SK-N-SH (cell line): ENCODE results near the gene EXOC4.

Source experiments
- EP300 ChIP-seq, 2 experiments: IDR thresholded peaks; 2 replicates each; pipeline versions ENCODE4 v1.4.0 to v1.6.1; 2012; ENCODE audit warnings: borderline replicate concordance in 1 of 2, low read depth in 1 of 2, low read length in 1 of 2
- TAF1 ChIP-seq: IDR thresholded peaks from 2 replicates; pipeline ENCODE4 v1.6.1; 2012; ENCODE audit warnings: low read depth, mild to moderate bottlenecking, low read length, moderate library complexity, borderline replicate concordance
- TF ChIP-seq, protein P1 (sequence below): fragments of 200-600 bp; sonication (generic); IDR thresholded peaks from 2 replicates; pipeline ENCODE4 v1.6.1; 2017; ENCODE audit warnings: antibody characterized with exemption, mild to moderate bottlenecking, moderate library complexity
- TF ChIP-seq, protein P2 (sequence below): IDR thresholded peaks from 2 replicates; pipeline ENCODE4; 2012

DNA sequence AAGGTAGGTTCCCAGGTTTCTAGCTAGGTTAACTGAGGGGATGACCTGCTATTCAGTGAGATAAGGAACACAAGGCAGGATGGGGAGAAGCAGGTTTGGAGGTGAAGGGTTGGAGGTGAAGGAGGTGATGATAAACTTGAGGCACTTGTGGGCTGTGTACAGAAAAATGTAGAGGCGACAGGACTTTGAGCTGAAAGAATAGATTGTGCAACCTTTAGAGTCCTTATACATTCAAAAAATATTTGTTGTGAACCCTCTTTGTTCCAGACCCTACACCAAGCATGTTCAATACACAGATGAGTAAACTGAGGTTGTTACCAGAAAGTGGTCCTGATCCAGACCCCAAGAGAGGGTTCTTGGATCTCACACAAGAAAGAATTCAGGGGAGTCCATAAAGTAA, 828.8 kb downstream of the EXOC4 start:
- TF ChIP-seq EP300 (IDR thresholded peaks at IDR 0.05; ENCODE audit: borderline replicate concordance in 1 of 2, low read depth in 1 of 2, low read length in 1 of 2) (no peak), TAF1 (no peak)
- TF ChIP-seq, protein P1, sequence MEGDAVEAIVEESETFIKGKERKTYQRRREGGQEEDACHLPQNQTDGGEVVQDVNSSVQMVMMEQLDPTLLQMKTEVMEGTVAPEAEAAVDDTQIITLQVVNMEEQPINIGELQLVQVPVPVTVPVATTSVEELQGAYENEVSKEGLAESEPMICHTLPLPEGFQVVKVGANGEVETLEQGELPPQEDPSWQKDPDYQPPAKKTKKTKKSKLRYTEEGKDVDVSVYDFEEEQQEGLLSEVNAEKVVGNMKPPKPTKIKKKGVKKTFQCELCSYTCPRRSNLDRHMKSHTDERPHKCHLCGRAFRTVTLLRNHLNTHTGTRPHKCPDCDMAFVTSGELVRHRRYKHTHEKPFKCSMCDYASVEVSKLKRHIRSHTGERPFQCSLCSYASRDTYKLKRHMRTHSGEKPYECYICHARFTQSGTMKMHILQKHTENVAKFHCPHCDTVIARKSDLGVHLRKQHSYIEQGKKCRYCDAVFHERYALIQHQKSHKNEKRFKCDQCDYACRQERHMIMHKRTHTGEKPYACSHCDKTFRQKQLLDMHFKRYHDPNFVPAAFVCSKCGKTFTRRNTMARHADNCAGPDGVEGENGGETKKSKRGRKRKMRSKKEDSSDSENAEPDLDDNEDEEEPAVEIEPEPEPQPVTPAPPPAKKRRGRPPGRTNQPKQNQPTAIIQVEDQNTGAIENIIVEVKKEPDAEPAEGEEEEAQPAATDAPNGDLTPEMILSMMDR: no peak
- TF ChIP-seq, protein P2, sequence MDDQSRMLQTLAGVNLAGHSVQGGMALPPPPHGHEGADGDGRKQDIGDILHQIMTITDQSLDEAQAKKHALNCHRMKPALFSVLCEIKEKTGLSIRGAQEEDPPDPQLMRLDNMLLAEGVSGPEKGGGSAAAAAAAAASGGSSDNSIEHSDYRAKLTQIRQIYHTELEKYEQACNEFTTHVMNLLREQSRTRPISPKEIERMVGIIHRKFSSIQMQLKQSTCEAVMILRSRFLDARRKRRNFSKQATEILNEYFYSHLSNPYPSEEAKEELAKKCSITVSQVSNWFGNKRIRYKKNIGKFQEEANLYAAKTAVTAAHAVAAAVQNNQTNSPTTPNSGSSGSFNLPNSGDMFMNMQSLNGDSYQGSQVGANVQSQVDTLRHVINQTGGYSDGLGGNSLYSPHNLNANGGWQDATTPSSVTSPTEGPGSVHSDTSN: no peak
